ENCODE results near the gene PLTP. TPM values are rescaled to one million over a fixed set of nuclear protein-coding genes. Genes with fewer than 3 reads are reported as not detected.

PLTP gene
- total RNA-seq, 3 donors from 2014 or later (not counting 1 experiment from before 2014, with no cell fraction given) = 0.63 to 3.5 (median 3.2) TPM

DNA sequence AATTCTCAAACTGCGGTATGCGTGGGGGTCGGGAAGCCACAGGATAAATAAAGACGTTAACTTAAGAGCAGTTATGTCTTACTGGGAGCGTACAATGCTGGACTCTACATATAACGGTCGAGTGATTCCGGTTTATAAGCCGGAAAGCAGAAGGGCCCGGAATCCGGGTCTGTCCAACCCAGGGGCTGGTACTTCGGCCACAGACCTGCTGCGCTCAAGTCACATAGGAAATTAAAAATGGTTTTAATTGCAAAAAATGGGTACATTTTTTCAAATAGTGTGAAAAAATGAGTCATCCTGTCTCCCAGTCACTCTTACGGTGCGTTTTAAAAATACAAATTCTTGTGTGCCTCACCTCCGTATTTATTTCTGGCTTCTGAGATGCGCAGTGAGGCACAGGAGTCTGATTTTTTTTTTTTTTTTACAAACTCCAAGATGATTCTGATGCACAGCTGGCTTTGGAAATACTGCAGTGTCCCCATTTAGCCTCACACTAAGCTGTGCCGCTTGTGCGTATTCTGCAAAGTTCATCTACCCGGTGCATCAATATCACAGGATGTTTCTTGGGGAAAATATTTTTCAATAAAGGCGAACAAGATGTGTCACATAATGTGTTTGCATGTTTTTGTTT, 23.6 kb upstream of the PLTP start:
- H3K36me3 Mint-ChIP-seq = peaks cover 7% of the 10 kb centered on the region
- 12% methylated on average over 21 of the region's 21 CpGs for WGBS (ENCODE audit: insufficient coverage)
- no peaks in the 10 kb centered on the region for H3K27me3 Mint-ChIP-seq (ENCODE audit: low read depth in 2 of 2)
- intact Hi-C loops (cut with micrococcal nuclease) = loop anchor here (1.0 to 2.0 kb wide), 6 partner anchors 9 to 123 kb away; partner anchors contain the start of genes ACOT8, UBE2C, ZSWIM1 and ZSWIM3
- H3K4me3 Mint-ChIP-seq = peak overlapping the region; percentile 96
- peaks cover 23 to 31% of the 10 kb centered on the region in 2 donors for H3K4me1 Mint-ChIP-seq
- no peak for TF ChIP-seq CTCF (IDR thresholded peaks at IDR 0.05)
- peak overlapping the region; percentile 86 for H3K27ac ChIP-seq (ENCODE audit: low read length)
- no peaks in the 10 kb centered on the region for H3K9me3 ChIP-seq (ENCODE audit: control insufficient read depth, insufficient read depth, low read length)
- no peaks in the 10 kb centered on the region for H3K27me3 ChIP-seq (ENCODE audit: control insufficient read depth, insufficient read depth, low read length)
- H3K27ac Mint-ChIP-seq = peak overlapping the region; percentile 96 to 97
- DNase-seq = no peak
- H3K9me3 Mint-ChIP-seq = no peaks in the 10 kb centered on the region
- ATAC-seq = peak; percentile 31 to 54 (median 46)
- H3K4me1 ChIP-seq (ENCODE audit: control insufficient read depth, insufficient read depth, low read length) = peaks cover 26% of the 10 kb centered on the region
- H3K4me3 ChIP-seq (ENCODE audit: low read length) = peak overlapping the region; percentile 69
- H3K36me3 ChIP-seq (ENCODE audit: control insufficient read depth, insufficient read depth, low read length) = peaks cover 34% of the 10 kb centered on the region

GRCh38 chr20:45934586-45935415, 22.8 kb upstream of the PLTP start, which contains the start of gene PCIF1:
TSS of gene PCIF1 (plus strand) at chr20:45934683. CDS start at chr20:45939000, 4,317 bp downstream.
- Mint-ChIP-seq H3K27ac (peak within 1 kb of the TSS; percentile 96 to 97), H3K9me3 (no peaks in the 10 kb centered on the region), H3K36me3 (peaks cover 7% of the 10 kb centered on the region), H3K4me1 (peaks cover 23 to 31% of the 10 kb centered on the region in 2 donors), H3K27me3 (ENCODE audit: low read depth in 2 of 2) (no peaks in the 10 kb centered on the region), H3K4me3 (peak within 1 kb of the TSS; percentile 96)
- WGBS (ENCODE audit: insufficient coverage) = under 1% methylated on average over 102 of the region's 102 CpGs
- DNase-seq (peak; percentile 98 to 100), ATAC-seq (peak; percentile 77 to 91 (median 84))
- Histone ChIP-seq H3K27ac (ENCODE audit: low read length) (peak within 1 kb of the TSS; percentile 98), H3K9me3 (ENCODE audit: control insufficient read depth, insufficient read depth, low read length) (no peaks in the 10 kb centered on the region), H3K4me3 (ENCODE audit: low read length) (peak within 1 kb of the TSS; percentile 99), H3K27me3 (ENCODE audit: control insufficient read depth, insufficient read depth, low read length) (no peaks in the 10 kb centered on the region), H3K36me3 (ENCODE audit: control insufficient read depth, insufficient read depth, low read length) (peaks cover 26% of the 10 kb centered on the region), H3K4me1 (ENCODE audit: control insufficient read depth, insufficient read depth, low read length) (peaks cover 26% of the 10 kb centered on the region)
- intact Hi-C loops (cut with micrococcal nuclease) = loop anchor here (1.0 to 2.0 kb wide), 7 partner anchors 10 to 122 kb away; partner anchors contain the start of genes ACOT8, CTSA, NEURL2 and UBE2C
- no peak for TF ChIP-seq CTCF (IDR thresholded peaks at IDR 0.05)

GRCh38 chr20:45934046-45934585, 22.2 kb upstream of the PLTP start:
- Mint-ChIP-seq H3K27me3 (ENCODE audit: low read depth in 2 of 2) (no peaks in the 10 kb centered on the region), H3K36me3 (no peaks in the 10 kb centered on the region), H3K4me3 (peak overlapping the region; percentile 96), H3K9me3 (no peaks in the 10 kb centered on the region), H3K27ac (peak overlapping the region; percentile 96 to 97), H3K4me1 (peaks cover 23 to 31% of the 10 kb centered on the region in 2 donors)
- Histone ChIP-seq H3K27me3 (ENCODE audit: control insufficient read depth, insufficient read depth, low read length) (no peaks in the 10 kb centered on the region), H3K4me3 (ENCODE audit: low read length) (peak overlapping the region; percentile 99), H3K27ac (ENCODE audit: low read length) (peak overlapping the region; percentile 98), H3K4me1 (ENCODE audit: control insufficient read depth, insufficient read depth, low read length) (peaks cover 26% of the 10 kb centered on the region), H3K9me3 (ENCODE audit: control insufficient read depth, insufficient read depth, low read length) (no peaks in the 10 kb centered on the region), H3K36me3 (ENCODE audit: control insufficient read depth, insufficient read depth, low read length) (peaks cover 19% of the 10 kb centered on the region)
- 0% methylated on average over 32 of the region's 34 CpGs for WGBS (ENCODE audit: insufficient coverage)
- TF ChIP-seq CTCF (IDR thresholded peaks at IDR 0.05) = no peak
- intact Hi-C loops (cut with micrococcal nuclease) = loop anchor here (1.0 to 2.0 kb wide), 4 partner anchors 29 to 77 kb away; partner anchors contain the start of genes ACOT8, CTSA, NEURL2 and ZSWIM1
- no peak for DNase-seq
- ATAC-seq = peak in 1 of 3 donors; percentile 5

Measured in natural killer cell (primary cell).